GM10266 (cell line): ENCODE measurements around the gene BARHL2.

Source experiments
- DNase-seq: peaks from one replicate; pipeline ENCODE4 v3.0.0; 2012; ENCODE audit errors: extremely low spot score
- TF ChIP-seq, protein P1 (sequence below): IDR thresholded peaks from 2 replicates; pipeline ENCODE4 v1.5.1; 2012; ENCODE audit warnings: mild to moderate bottlenecking, low read depth; ENCODE audit not compliant: control insufficient read depth, insufficient read depth; ENCODE audit errors: missing control alignments

Gene BARHL2

DNA sequence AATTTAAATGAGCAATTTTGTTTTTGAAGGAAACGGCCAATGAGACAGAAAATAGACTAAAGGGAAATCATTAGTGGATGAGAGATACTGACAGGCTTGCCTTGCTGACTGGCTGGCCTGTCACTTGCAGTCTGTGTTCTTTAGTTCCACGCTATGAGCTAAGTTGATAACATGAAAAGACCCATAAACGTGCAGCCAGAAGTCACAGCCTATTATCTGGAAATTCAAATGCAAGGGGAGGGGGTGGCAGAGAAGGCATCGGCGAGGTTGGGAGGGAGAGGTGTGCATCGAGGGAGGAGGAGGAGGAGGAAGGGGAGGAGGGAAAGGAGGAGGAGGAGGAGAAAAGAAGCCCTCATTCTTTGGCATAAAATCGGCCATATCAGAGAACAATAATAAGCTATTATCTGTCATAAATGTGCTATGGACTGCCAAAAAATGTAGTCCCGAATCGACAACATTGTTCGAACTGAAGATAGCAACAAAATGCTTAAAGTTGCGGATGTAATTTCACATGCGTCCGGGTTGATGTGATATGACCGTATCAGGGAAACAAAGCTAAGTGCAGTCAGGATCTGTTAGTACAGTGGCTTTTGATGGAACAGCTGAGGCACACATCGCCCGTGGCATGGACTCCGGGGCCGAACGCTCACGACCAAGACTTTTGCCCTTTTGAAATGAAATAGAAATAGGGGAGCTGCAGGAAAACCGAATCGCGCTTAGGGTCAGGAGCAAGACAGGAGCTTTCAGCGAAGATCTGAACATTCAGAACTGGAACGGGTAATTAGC lies 11.6 kb upstream of the BARHL2 start:
- DNase-seq = peak; percentile 23
- TF ChIP-seq, protein P1, sequence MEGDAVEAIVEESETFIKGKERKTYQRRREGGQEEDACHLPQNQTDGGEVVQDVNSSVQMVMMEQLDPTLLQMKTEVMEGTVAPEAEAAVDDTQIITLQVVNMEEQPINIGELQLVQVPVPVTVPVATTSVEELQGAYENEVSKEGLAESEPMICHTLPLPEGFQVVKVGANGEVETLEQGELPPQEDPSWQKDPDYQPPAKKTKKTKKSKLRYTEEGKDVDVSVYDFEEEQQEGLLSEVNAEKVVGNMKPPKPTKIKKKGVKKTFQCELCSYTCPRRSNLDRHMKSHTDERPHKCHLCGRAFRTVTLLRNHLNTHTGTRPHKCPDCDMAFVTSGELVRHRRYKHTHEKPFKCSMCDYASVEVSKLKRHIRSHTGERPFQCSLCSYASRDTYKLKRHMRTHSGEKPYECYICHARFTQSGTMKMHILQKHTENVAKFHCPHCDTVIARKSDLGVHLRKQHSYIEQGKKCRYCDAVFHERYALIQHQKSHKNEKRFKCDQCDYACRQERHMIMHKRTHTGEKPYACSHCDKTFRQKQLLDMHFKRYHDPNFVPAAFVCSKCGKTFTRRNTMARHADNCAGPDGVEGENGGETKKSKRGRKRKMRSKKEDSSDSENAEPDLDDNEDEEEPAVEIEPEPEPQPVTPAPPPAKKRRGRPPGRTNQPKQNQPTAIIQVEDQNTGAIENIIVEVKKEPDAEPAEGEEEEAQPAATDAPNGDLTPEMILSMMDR = no peak

DNA sequence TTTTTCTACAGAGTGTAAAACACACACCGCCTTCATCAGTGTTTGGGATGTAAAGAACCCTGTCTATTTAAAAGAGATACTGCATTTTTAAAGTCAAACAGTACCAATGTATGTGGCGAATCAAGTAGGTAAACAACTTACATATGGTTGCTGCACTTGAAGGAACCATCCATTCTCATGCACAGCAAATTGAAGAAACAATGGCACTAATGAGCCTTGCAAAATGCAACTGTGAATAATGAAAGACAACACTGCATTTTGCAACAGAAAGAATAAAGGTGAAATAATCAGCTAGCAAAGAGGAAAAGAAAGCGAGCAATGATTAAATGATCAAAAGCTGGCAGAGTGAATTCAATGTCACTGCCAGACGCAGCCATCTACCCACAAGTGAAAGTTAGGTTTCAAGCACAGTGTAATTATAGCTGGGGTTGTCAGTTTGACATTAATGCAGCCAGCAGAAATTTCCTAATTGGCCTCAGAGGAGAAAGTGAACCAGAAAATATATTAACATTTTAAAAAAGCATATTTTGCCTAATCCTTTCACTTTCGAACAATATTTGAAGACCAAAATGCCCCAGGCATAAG lies 10.9 kb upstream of the BARHL2 start:
- TF ChIP-seq, protein P1 = no peak
- DNase-seq = no peak

DNA sequence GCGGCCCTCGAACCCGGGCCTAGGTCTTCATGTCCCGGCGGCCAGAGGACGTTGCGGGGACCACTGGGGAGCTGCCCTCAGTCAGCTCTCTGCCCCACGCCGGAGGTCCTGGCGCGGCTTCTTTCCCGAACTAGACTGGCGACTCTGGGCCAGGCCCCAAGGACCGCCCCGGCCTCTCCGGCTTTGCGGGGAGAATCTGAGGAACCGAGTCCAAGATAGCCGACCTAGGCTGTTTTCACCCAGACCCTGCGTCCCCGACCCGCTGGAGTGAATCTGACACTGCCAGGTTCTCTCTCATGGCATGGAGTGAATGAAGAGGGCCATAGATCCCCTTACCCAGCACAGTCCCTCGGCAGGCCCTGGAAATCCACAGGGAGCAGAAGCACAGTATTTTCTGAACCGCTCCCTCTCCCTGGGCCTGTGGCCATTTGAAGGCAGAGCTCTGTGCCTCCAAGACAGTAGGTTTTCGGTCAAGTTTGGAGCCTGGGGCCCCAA lies 9.9 kb upstream of the BARHL2 start:
- TF ChIP-seq, protein P1 = no peak
- peak; percentile 12 for DNase-seq

DNA sequence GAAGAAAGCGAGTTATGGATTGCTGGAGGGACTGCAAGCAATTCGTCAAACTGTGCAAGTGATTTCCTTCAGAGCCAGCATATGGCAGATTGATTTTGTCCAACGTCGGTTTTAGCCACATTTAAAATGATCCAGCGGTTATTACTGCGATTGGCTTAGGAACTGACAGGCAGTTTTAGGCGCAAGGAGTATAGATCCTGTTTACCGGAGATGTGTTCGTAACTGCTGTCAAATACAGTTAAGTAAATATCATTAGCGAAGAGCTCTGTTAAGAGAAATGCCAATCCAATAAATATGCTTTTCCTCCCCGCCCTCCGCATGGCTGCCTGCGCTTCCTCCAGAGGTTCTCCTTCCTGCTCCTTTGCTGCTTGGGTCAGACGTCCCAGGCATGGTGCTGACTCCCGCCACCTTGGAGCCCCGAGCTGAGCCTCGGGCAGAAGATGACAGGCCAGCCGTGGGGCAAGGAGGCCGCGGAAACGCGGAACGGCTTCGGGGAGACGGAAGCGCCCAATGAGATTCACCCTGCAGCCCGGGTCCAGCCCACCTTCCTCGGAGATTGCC lies 9.4 kb upstream of the BARHL2 start:
- TF ChIP-seq, protein P1 = no peak
- DNase-seq = peak; percentile 13

DNA sequence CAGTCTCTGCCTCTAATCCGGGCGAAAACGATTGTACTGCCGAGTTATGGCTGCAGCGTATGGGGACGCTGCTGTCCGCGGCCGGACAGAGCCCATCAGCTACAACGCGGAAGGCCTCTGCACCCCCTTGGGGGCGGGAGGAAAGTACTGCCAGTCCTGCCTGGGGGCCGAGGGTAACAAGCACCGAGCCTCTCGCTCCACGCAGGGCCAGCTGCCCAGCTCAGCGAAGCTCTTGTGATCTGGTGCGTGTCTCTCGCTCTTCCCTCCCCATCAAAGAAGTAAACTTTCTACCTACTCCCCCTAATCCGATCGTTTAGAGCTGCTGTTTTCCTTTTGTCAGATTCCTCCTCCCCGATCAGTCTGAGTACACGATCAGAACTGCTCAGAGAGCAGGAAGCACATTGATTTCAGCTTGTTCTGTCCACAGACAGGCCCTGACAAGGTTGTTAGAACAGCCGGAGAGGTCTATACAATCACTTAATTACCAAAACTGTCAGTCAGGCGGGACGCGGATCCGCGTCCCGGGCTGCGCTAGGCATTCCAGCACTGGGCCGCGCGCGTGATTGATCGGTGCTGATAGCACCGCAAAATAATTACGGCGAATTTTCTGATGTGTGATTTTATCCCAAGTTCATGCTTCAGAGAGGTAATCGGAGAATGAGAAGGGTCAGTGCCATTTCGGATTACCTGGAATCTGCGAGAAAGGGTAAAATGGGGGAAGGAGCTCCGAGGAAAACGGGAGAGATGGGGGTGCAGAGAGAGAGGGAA lies 8.7 kb upstream of the BARHL2 start:
- DNase-seq = peak; percentile 38
- TF ChIP-seq, protein P1 = no peak

DNA sequence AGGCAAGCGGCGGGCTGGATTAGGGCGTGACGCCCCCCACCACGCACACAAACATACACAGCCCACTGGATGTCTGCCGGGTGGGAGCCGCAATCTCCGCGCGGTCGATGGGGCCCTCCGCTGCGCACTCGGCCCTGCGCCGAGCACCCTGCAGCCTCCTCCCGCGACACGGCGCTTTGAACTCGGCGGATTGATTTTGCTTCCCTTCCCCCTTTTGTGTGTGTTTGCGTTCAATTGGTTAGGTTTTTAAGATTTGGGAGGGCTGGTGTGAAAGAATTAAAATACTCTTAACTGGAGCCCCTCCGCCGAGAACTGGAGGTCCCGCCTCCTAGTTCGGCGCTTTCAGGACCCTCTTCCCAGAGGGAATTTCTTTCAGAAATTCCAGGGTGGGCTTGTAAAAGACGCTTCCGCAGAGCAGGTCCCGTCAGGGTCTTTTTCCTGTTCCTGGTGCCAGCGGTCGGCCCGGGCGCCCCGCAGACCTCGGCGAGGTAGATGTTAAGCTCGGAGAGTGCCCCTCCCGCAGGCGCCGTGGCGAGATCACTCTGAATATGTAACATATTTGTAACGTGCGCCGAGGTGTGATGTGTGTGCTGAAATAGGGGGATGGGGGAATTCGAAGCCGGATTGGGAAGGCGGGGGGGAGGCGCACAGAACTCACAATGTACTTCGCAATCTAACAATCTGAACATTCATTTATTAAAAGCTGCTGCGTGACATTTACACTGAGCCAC lies 8.0 kb upstream of the BARHL2 start:
- TF ChIP-seq, protein P1 = no peak
- peak; percentile 10 for DNase-seq
